Glutamatergic neuron (in vitro differentiated cells): ENCODE data around the gene ACSF3. TPM values are rescaled to one million over a fixed set of nuclear protein-coding genes. Genes with fewer than 3 reads are reported as not detected.

Source experiments
- DNase-seq: peaks from one replicate; pipeline ENCODE4 v3.0.0; 2022
- H3K27ac Mint-ChIP-seq: one replicate; pipeline ENCODE4 v1.8.0; 2020; ENCODE audit warnings: mild to moderate bottlenecking, mixed read lengths, inconsistent platforms; ENCODE audit not compliant: unreplicated experiment
- H3K27me3 Mint-ChIP-seq: one replicate; pipeline ENCODE4 v1.8.0; 2020; ENCODE audit warnings: mild to moderate bottlenecking, moderate library complexity, mixed read lengths, inconsistent platforms; ENCODE audit not compliant: unreplicated experiment
- H3K36me3 Mint-ChIP-seq: one replicate; pipeline ENCODE4 v1.8.0; 2020; ENCODE audit warnings: mild to moderate bottlenecking, mixed read lengths, inconsistent platforms; ENCODE audit not compliant: unreplicated experiment
- H3K4me1 Mint-ChIP-seq: one replicate; pipeline ENCODE4 v1.8.0; 2020; ENCODE audit warnings: mild to moderate bottlenecking, low read depth, mixed read lengths, inconsistent platforms; ENCODE audit not compliant: unreplicated experiment
- H3K4me3 Mint-ChIP-seq: one replicate; pipeline ENCODE4 v1.8.0; 2020; ENCODE audit warnings: mild to moderate bottlenecking, mixed read lengths, inconsistent platforms; ENCODE audit not compliant: unreplicated experiment
- H3K9me3 Mint-ChIP-seq: one replicate; pipeline ENCODE4 v1.8.0; 2020; ENCODE audit warnings: mild to moderate bottlenecking, moderate library complexity, mixed read lengths, inconsistent platforms; ENCODE audit not compliant: unreplicated experiment
- total RNA-seq: library from RNA; stranded (reverse); fragmentation: NEBNext Ultra II Directional; extraction: Animal tissue kit (Norgen Biotek cat#: 25700); gene quantifications from one replicate; pipeline ENCODE4 v1.2.1, GENCODE V29; 2021; ENCODE audit not compliant: unreplicated experiment
- TF ChIP-seq, protein P1 (sequence below): fragments of 200-600 bp; sonication (generic); IDR thresholded peaks from one replicate; pipeline ENCODE4 v1.5.0; 2021; ENCODE audit not compliant: partially characterized antibody, unreplicated experiment

Gene ACSF3
- total RNA-seq, 1 donor from 2014 or later: 29.3 TPM

DNA sequence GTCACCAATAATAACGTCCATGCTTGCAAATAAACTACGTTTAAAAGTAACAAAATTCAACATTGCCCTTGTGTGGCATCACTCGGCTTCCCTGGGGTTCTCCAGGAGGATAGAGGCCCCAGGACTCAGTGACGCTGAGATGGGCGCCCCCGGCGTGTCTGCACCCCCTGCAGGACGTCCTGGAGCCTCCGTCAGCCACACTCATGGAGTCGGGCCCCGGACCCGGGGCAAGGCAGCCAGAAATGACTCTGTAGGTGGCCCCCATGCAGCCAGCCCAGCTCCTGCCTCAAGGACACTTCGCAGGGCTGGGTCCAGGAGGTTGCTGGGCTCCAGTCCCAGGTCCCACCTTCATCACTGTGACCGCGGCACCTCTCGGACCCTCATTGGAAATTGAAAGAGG, 16.6 kb upstream of the ACSF3 start:
- Mint-ChIP-seq H3K27me3 (peaks cover 23% of the 10 kb centered on the region), H3K9me3 (peaks cover 8% of the 10 kb centered on the region), H3K27ac (no peak overlapping the region), H3K36me3 (no peaks in the 10 kb centered on the region), H3K4me1 (peaks cover 3% of the 10 kb centered on the region), H3K4me3 (no peak overlapping the region)
- TF ChIP-seq, protein P1, sequence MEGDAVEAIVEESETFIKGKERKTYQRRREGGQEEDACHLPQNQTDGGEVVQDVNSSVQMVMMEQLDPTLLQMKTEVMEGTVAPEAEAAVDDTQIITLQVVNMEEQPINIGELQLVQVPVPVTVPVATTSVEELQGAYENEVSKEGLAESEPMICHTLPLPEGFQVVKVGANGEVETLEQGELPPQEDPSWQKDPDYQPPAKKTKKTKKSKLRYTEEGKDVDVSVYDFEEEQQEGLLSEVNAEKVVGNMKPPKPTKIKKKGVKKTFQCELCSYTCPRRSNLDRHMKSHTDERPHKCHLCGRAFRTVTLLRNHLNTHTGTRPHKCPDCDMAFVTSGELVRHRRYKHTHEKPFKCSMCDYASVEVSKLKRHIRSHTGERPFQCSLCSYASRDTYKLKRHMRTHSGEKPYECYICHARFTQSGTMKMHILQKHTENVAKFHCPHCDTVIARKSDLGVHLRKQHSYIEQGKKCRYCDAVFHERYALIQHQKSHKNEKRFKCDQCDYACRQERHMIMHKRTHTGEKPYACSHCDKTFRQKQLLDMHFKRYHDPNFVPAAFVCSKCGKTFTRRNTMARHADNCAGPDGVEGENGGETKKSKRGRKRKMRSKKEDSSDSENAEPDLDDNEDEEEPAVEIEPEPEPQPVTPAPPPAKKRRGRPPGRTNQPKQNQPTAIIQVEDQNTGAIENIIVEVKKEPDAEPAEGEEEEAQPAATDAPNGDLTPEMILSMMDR: no peak
- no peak for DNase-seq

DNA sequence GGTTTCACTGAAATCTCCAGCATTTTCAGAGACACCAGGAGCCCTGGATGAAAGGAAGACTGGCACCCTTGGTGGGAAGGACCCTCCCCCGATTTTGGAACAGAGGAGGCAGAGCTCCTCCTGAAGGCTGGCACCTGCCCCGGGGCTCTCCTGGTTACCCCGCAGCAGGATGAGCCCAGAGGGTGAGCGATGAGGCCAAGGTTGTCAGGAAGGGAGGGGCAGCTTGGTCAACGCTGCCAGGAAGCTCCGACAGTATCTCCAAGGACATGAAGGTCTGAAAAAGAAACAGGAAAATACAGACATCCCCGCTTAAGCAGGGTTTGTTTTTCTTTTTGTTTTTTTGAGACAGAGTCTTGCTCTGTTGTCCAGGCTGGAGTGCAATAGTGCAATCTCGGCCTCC, 15.5 kb upstream of the ACSF3 start:
- TF ChIP-seq, protein P1: no peak
- peaks cover 9% of the 10 kb centered on the region for H3K9me3 Mint-ChIP-seq
- H3K4me1 Mint-ChIP-seq: peaks cover 2% of the 10 kb centered on the region
- peaks cover 27% of the 10 kb centered on the region for H3K27me3 Mint-ChIP-seq
- no peak overlapping the region for H3K27ac Mint-ChIP-seq
- H3K4me3 Mint-ChIP-seq: no peak overlapping the region
- no peak for DNase-seq
- H3K36me3 Mint-ChIP-seq: no peaks in the 10 kb centered on the region

DNA sequence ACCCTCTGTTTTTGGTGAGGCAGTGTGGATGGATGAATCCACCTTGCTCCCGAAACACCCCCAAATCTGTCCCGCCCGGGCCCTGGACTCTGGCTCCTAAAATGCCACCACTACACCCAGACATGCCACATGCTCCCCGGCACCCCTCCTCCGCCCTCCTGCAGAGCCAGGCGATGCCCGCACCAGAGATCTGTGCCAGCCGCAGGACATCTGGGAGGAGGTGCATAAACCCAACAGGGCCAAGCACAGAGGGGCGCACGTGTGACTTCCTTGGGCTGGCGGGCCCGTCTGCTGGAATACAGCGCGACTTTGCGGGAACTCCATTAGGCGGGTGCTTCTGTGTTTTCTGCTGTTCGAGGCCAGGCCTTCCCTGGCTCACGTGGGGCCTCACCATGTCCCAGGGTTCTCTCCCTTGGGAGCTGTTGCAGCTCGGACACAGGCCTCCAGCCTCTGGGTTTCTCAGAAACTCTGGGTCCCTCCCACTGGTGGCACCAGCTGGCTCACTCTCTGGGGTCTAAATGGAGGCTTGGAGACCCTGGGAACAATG, 14.1 kb upstream of the ACSF3 start:
- Mint-ChIP-seq H3K27me3 (peaks cover 23% of the 10 kb centered on the region), H3K36me3 (no peaks in the 10 kb centered on the region), H3K4me3 (no peak overlapping the region), H3K9me3 (peaks cover 2% of the 10 kb centered on the region), H3K4me1 (peaks cover 4% of the 10 kb centered on the region), H3K27ac (no peak overlapping the region)
- DNase-seq: no peak
- TF ChIP-seq, protein P1: no peak

DNA sequence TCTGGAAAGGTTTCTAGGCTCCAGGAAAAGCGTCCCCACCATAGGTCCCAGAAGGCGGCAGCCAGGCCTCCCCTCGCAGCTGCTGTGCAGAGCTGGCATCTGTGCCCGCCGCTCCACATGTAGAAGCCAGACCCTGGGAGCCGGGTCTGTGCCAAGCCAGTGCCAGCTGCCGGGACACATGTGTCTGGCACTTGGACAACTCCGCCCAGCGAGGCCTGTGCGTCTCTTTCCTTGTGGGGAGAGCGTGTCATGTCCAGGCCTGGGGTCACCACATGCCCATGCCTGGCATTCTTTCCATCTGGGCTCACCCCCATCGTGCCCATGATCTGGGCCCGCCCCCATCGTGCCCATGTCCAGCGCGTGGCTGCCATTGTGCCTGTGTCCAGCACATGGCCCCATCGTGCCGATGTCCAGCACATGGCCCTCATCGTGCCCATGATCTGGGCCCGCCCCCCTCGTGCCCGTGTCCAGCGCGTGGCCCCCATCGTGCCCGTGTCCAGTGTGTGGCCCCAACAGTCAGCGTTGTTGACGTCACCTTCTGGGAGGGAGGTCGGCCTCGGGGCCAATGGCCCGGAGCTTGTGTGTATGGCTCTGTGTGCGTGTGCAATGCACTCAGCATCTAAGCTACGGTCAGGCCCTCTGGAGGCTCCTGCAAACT, 13.3 kb upstream of the ACSF3 start:
- peaks cover 23% of the 10 kb centered on the region for H3K27me3 Mint-ChIP-seq
- H3K27ac Mint-ChIP-seq: no peak overlapping the region
- H3K36me3 Mint-ChIP-seq: no peaks in the 10 kb centered on the region
- no peak overlapping the region for H3K4me3 Mint-ChIP-seq
- no peak for DNase-seq
- H3K4me1 Mint-ChIP-seq: peaks cover 10% of the 10 kb centered on the region
- peaks cover 2% of the 10 kb centered on the region for H3K9me3 Mint-ChIP-seq
- TF ChIP-seq, protein P1: no peak

DNA sequence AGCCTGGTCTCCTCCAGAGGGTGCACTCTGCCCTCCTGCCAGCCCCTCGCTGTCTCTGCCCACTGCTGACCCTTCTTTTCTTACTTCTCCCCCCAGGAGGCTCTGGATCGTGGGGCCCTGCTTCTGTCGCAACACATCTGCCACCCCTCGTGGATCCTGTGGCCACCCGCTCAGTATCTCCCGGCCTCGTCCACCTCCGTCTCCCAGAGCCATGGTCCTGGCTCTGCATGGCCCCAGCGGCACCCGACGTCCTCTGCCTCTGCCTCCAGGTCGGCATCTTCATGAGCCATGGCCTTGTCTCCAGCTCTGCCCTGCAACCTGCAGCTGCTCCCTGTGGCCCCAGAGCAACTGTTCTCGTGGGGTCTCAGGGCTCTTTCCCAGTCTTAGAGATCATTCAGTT, 12.1 kb upstream of the ACSF3 start:
- Mint-ChIP-seq H3K27me3 (peaks cover 12% of the 10 kb centered on the region), H3K9me3 (peaks cover 5% of the 10 kb centered on the region), H3K4me1 (peaks cover 10% of the 10 kb centered on the region), H3K4me3 (no peak overlapping the region), H3K27ac (no peak overlapping the region), H3K36me3 (peaks cover 1% of the 10 kb centered on the region)
- no peak for DNase-seq
- TF ChIP-seq, protein P1: no peak
